GM19240 (cell line): ENCODE results near the gene PRPF6.
A peak's percentile ranks its signal among the peaks of the same experiment; 100 is the strongest.

Experiments
- DNase-seq: peaks from one replicate; pipeline ENCODE4 v3.0.0; 2011; ENCODE audit warnings: low spot score; ENCODE audit not compliant: insufficient read length

PRPF6 gene

GRCh38 chr20:63945921-63946920 lies 34.7 kb upstream of the PRPF6 start:
- DNase-seq, result no peak

GRCh38 chr20:63946986-63947637 lies 33.8 kb upstream of the PRPF6 start:
- no peak for DNase-seq

GRCh38 chr20:63947638-63948456 lies 33.1 kb upstream of the PRPF6 start:
- no peak for DNase-seq

- DNase-seq, result no peak
Observed at GRCh38 chr20:63950701-63951397, 30.1 kb upstream of the PRPF6 start.

GRCh38 chr20:63951398-63952209 lies 29.3 kb upstream of the PRPF6 start:
- no peak for DNase-seq

- DNase-seq, result no peak
Observed at GRCh38 chr20:63952210-63952535, 28.8 kb upstream of the PRPF6 start.

- DNase-seq, result no peak
Observed at GRCh38 chr20:63952769-63953168, 28.2 kb upstream of the PRPF6 start.

- no peak for DNase-seq
Observed at GRCh38 chr20:63953764-63954429, 27.0 kb upstream of the PRPF6 start.

- DNase-seq, result peak; percentile 51
Observed at GRCh38 chr20:63955281-63955826, 25.6 kb upstream of the PRPF6 start.

- DNase-seq, result peak; percentile 91
Observed at GRCh38 chr20:63955827-63956663, 24.9 kb upstream of the PRPF6 start, which contains the start of gene UCKL1. Gene UCKL1 (minus strand): TSS chr20:63956416. CDS start chr20:63956372, 44 bp downstream.

GRCh38 chr20:63956664-63957003 lies 24.3 kb upstream of the PRPF6 start:
- no peak for DNase-seq

- DNase-seq, result peak; percentile 69
Observed at GRCh38 chr20:63957004-63957689, 23.8 kb upstream of the PRPF6 start.

- no peak for DNase-seq
Observed at GRCh38 chr20:63957690-63958441, 23.1 kb upstream of the PRPF6 start.

GRCh38 chr20:63958471-63958870 lies 22.5 kb upstream of the PRPF6 start:
- no peak for DNase-seq

- no peak for DNase-seq
Observed at GRCh38 chr20:63958964-63959698, 21.8 kb upstream of the PRPF6 start.

- no peak for DNase-seq
Observed at GRCh38 chr20:63959699-63960075, 21.2 kb upstream of the PRPF6 start.
